HepG2 (cell line): Measurements from ENCODE around the gene DOK4. TPM values are rescaled to one million over a fixed set of nuclear protein-coding genes. Genes with fewer than 3 reads are reported as not detected.

Experiments used
- ARHGAP35 ChIP-seq: sonication (generic); formaldehyde crosslinking; IDR thresholded peaks from 2 replicates; pipeline ENCODE4 v1.9.0; 2022; ENCODE audit warnings: mild to moderate bottlenecking, inconsistent platforms, moderate library complexity, missing genetic modification reagents, borderline replicate concordance
- ATF7 ChIP-seq, 2 experiments: fragments of 450-650 bp in 1 of 2; sonication (generic) in 1 of 2; formaldehyde crosslinking in 1 of 2; IDR thresholded peaks; 2 replicates each; pipeline versions ENCODE4 v1.4.0 to v1.6.1; 2016 to 2020; ENCODE audit warnings: antibody characterized with exemption in 1 of 2, mild to moderate bottlenecking in 1 of 2, missing genetic modification reagents in 1 of 2
- DMAP1 ChIP-seq: IDR thresholded peaks from 2 replicates; pipeline ENCODE4 v1.6.1; 2016
- GATAD1 ChIP-seq: IDR thresholded peaks from 2 replicates; pipeline ENCODE4 v1.6.1; 2016; ENCODE audit warnings: missing genetic modification reagents, missing compliant biosample characterization
- HOXA5 ChIP-seq: sonication (generic); formaldehyde crosslinking; IDR thresholded peaks from 2 replicates; pipeline ENCODE4 v1.4.0; 2020; ENCODE audit warnings: missing genetic modification reagents
- JUND ChIP-seq: sonication (generic); formaldehyde crosslinking; IDR thresholded peaks from 2 replicates; pipeline ENCODE4 v1.8.0; 2022; ENCODE audit warnings: mild to moderate bottlenecking, missing genetic modification reagents
- MIXL1 ChIP-seq: IDR thresholded peaks from 2 replicates; pipeline ENCODE4 v1.6.1; 2016
- NFE2 ChIP-seq: sonication (generic); formaldehyde crosslinking; IDR thresholded peaks from 2 replicates; pipeline ENCODE4 v1.4.0; 2020; ENCODE audit warnings: missing genetic modification reagents
- PITX1 ChIP-seq: sonication (generic); formaldehyde crosslinking; IDR thresholded peaks from 2 replicates; pipeline ENCODE4 v1.5.1; 2020; ENCODE audit warnings: mild to moderate bottlenecking, missing genetic modification reagents
- POGZ ChIP-seq: sonication (generic); formaldehyde crosslinking; IDR thresholded peaks from 2 replicates; pipeline ENCODE4 v1.4.0; 2020; ENCODE audit warnings: mild to moderate bottlenecking, missing genetic modification reagents
- POLR2G ChIP-seq: fragments of 200-400 bp; formaldehyde crosslinking; IDR thresholded peaks from 2 replicates; pipeline ENCODE4 v1.6.1; 2018; ENCODE audit warnings: mild to moderate bottlenecking, low read depth, low read length, moderate library complexity
- RBM22 ChIP-seq: fragments of 200-400 bp; formaldehyde crosslinking; optimal IDR thresholded peaks from 2 replicates; pipeline ENCODE3; 2017; ENCODE audit warnings: mild to moderate bottlenecking, low read length, moderate library complexity
- RFX5 ChIP-seq: IDR thresholded peaks from 2 replicates; pipeline ENCODE4 v1.6.1; 2011; ENCODE audit warnings: low read depth, low read length, improper control_type of control experiment
- SAFB2 ChIP-seq: sonication (generic); formaldehyde crosslinking; IDR thresholded peaks from 2 replicates; pipeline ENCODE4 v1.5.1; 2020; ENCODE audit warnings: missing genetic modification reagents, low read depth, mild to moderate bottlenecking, borderline replicate concordance
- SETDB1 ChIP-seq: sonication (generic); formaldehyde crosslinking; IDR thresholded peaks from 2 replicates; pipeline ENCODE4 v1.5.1; 2020; ENCODE audit warnings: missing genetic modification reagents, mild to moderate bottlenecking, borderline replicate concordance
- SRSF1 ChIP-seq: fragments of 200-400 bp; formaldehyde crosslinking; optimal IDR thresholded peaks from 2 replicates; pipeline ENCODE3; 2017; ENCODE audit warnings: mild to moderate bottlenecking, low read depth, low read length, moderate library complexity
- ZBTB8A ChIP-seq: sonication (generic); formaldehyde crosslinking; IDR thresholded peaks from 2 replicates; pipeline ENCODE4 v1.4.0; 2020; ENCODE audit warnings: mild to moderate bottlenecking, low read depth, missing genetic modification reagents, borderline replicate concordance
- ZMYM4 ChIP-seq: sonication (generic); formaldehyde crosslinking; IDR thresholded peaks from 2 replicates; pipeline ENCODE4 v1.8.1; 2023; ENCODE audit warnings: mild to moderate bottlenecking, missing genetic modification reagents
- ZNF10 ChIP-seq: sonication (generic); formaldehyde crosslinking; IDR thresholded peaks from 2 replicates; pipeline ENCODE4 v1.4.0; 2020; ENCODE audit warnings: mild to moderate bottlenecking, low read depth, missing genetic modification reagents, borderline replicate concordance
- ZNF552 ChIP-seq: sonication (generic); formaldehyde crosslinking; IDR thresholded peaks from 2 replicates; pipeline ENCODE4 v1.9.0; 2022; ENCODE audit warnings: missing genetic modification reagents, mild to moderate bottlenecking, borderline replicate concordance
- ZNF577 ChIP-seq: sonication (generic); formaldehyde crosslinking; IDR thresholded peaks from 2 replicates; pipeline ENCODE4 v1.4.0; 2020; ENCODE audit warnings: mild to moderate bottlenecking, low read depth, missing genetic modification reagents, borderline replicate concordance
- ZNF713 ChIP-seq: sonication (generic); formaldehyde crosslinking; IDR thresholded peaks from 2 replicates; pipeline ENCODE4 v1.4.0; 2020; ENCODE audit warnings: mild to moderate bottlenecking, missing genetic modification reagents
- ZNF737 ChIP-seq: sonication (generic); formaldehyde crosslinking; IDR thresholded peaks from 2 replicates; pipeline ENCODE4 v1.5.0; 2020; ENCODE audit warnings: missing genetic modification reagents, mild to moderate bottlenecking, borderline replicate concordance
- polyA plus RNA-seq, 8 experiments: library from polyadenylated mRNA; depleted of rRNA in 3 of 8; stranded (reverse) in 7 of 8; unstranded in 1 of 8; fragments of >200 nt; fragmentation: Illumina TruSeq in 4 of 8; extraction: Trizol in 4 of 8; gene quantifications; 2 replicates each; pipeline versions ENCODE4 v1.2.1 to v1.2.3, GENCODE V29; 2011 to 2016; ENCODE audit warnings: low read depth in 4 of 8, missing spikeins in 1 of 8, mixed read lengths in 1 of 8; ENCODE audit not compliant: insufficient read depth in 1 of 8
- total RNA-seq, 5 experiments: library from RNA; depleted of rRNA; stranded (reverse); fragments of >200 nt; fragmentation: Illumina TruSeq; extraction: Trizol; gene quantifications; 2 replicates each; pipeline ENCODE4 v1.2.3, GENCODE V29; 2016; ENCODE audit warnings: low read depth in 1 of 5
- TF ChIP-seq, protein P1 (sequence below): IDR thresholded peaks from 2 replicates; pipeline ENCODE4 v1.6.1; 2012; ENCODE audit warnings: inconsistent platforms
- TF ChIP-seq, protein P2 (sequence below): IDR thresholded peaks from 2 replicates; pipeline ENCODE4 v1.6.1; 2016; ENCODE audit warnings: missing genetic modification reagents, missing compliant biosample characterization
- TF ChIP-seq, protein P3 (sequence below): sonication (generic); formaldehyde crosslinking; IDR thresholded peaks from 2 replicates; pipeline ENCODE4 v1.5.0; 2020; ENCODE audit warnings: missing genetic modification reagents, mild to moderate bottlenecking, borderline replicate concordance
- TF ChIP-seq, protein P4 (sequence below): sonication (generic); formaldehyde crosslinking; conservative IDR thresholded peaks from 2 replicates; pipeline ENCODE4 v1.8.0; 2022; ENCODE audit warnings: missing genetic modification reagents

DOK4 gene
- total and polyA plus RNA-seq, 2 of the 13 experiments (the other 11 are each of a cell fraction or from before 2014, with no cell fraction given): 52.7 to 70.0 TPM

DNA sequence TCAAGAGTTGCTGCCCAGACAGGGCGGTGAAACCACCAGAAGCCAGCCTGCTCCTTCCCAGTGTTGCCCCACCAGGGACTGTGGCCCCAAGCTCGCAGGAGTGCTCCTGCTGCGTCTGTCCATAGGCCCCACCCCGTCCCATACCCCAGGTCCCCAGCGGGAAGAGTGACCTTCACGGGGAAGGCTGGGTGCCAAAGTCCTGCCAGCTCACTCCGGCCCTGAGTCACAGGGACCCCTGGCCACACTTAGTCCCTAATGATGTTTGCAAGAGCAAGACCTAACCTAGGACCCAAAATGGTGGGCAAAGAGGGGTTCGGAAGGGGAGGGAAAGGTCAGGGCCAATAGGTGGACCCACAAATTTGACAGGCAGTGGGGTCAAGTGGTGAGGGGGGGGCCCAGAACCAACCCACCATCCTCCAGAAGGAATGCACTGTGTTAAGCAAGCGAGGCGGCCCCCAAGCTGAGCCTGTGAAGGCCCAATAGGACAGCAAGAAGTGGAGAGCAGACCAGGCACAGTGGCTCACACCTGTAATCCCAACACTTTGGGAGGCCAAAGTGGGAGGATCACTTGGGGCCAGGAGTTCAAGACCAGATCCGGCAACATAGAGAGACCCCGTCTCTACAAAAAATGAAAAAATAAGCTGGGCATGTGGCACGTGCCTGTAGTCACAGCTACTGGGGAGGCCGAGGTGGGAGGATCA, 3.3 kb downstream of the DOK4 start (continued):
- TF ChIP-seq ZBTB8A (CRISPR knock-in tag): no peak
- peak; percentile 39; the same call in 1 of the 2 replicates for TF ChIP-seq POGZ (CRISPR knock-in tag)
- no peak for TF ChIP-seq ZNF552 (CRISPR knock-in tag)
- TF ChIP-seq ZNF737 (CRISPR knock-in tag): no peak
- TF ChIP-seq SAFB2 (CRISPR knock-in tag): no peak; the same call in 1 of the 2 replicates
- TF ChIP-seq SETDB1: no peak
- TF ChIP-seq, protein P1, sequence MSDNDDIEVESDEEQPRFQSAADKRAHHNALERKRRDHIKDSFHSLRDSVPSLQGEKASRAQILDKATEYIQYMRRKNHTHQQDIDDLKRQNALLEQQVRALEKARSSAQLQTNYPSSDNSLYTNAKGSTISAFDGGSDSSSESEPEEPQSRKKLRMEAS: peak; percentile 64
- TF ChIP-seq, protein P2, sequence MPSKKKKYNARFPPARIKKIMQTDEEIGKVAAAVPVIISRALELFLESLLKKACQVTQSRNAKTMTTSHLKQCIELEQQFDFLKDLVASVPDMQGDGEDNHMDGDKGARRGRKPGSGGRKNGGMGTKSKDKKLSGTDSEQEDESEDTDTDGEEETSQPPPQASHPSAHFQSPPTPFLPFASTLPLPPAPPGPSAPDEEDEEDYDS (CRISPR knock-in tag): peak; percentile 68; the same call in 1 of the 2 replicates
- no peak for TF ChIP-seq ZNF577 (CRISPR knock-in tag)
- no peak for TF ChIP-seq ZNF713 (CRISPR knock-in tag)
- no peak for TF ChIP-seq ATF7 (IDR thresholded peaks at IDR 0.05)
- peak; percentile 24; the same call in 1 of the 2 replicates for TF ChIP-seq ATF7 (CRISPR knock-in tag; IDR thresholded peaks at IDR 0.05)
- peak; percentile 64; the same call in 1 of the 2 replicates for TF ChIP-seq PITX1 (CRISPR knock-in tag)
- no peak for TF ChIP-seq SRSF1
- TF ChIP-seq ARHGAP35 (CRISPR knock-in tag): no peak
- TF ChIP-seq NFE2: no peak
- TF ChIP-seq, protein P3, sequence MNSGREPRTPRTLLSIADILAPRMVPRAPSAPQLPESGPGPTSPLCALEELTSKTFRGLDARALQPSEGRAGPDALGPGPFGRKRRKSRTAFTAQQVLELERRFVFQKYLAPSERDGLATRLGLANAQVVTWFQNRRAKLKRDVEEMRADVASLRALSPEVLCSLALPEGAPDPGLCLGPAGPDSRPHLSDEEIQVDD: no peak
- peak; percentile 66 for TF ChIP-seq ZMYM4 (CRISPR knock-in tag)
- TF ChIP-seq JUND (CRISPR knock-in tag): peak; percentile 80; the same call in 1 of the 2 replicates
- TF ChIP-seq, protein P4, sequence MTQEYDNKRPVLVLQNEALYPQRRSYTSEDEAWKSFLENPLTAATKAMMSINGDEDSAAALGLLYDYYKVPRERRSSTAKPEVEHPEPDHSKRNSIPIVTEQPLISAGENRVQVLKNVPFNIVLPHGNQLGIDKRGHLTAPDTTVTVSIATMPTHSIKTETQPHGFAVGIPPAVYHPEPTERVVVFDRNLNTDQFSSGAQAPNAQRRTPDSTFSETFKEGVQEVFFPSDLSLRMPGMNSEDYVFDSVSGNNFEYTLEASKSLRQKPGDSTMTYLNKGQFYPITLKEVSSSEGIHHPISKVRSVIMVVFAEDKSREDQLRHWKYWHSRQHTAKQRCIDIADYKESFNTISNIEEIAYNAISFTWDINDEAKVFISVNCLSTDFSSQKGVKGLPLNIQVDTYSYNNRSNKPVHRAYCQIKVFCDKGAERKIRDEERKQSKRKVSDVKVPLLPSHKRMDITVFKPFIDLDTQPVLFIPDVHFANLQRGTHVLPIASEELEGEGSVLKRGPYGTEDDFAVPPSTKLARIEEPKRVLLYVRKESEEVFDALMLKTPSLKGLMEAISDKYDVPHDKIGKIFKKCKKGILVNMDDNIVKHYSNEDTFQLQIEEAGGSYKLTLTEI: no peak
- no peak; the same call in 1 of the 2 replicates for TF ChIP-seq DMAP1 (CRISPR knock-in tag)
- TF ChIP-seq MIXL1 (CRISPR knock-in tag): 0 out of 2 replicates have a peak, but pooled peaks have one; percentile 39
- TF ChIP-seq RBM22: no peak
- TF ChIP-seq POLR2G: peak; percentile 52; the same call in 1 of the 2 replicates
- TF ChIP-seq RFX5: no peak
- TF ChIP-seq GATAD1: peak; percentile 60; the same call in 1 of the 2 replicates
- TF ChIP-seq HOXA5 (CRISPR knock-in tag): no peak; the same call in 1 of the 2 replicates
- TF ChIP-seq ZNF10 (CRISPR knock-in tag): no peak
